Esophagus squamous epithelium (tissue), 5 donors: ENCODE measurements around the gene MMP14. TPM values are rescaled to one million over a fixed set of nuclear protein-coding genes. Genes with fewer than 3 reads are reported as not detected.
A peak's percentile ranks its signal among the peaks of the same experiment; 100 is the strongest.
"Not testable (repeated sequence)": the region's sequence is repeated elsewhere in the genome, so short reads cannot be mapped to it uniquely, and the experiment has no call there.

Experiments used
- DNase-seq: peaks from one replicate; lab custom pipeline; 2025; lab: John Stamatoyannopoulos, UW
- H3K27ac ChIP-seq, 4 donors: fragments of 200-600 bp; sonication (generic); one replicate each; pipeline ENCODE4 v1.5.1; 2016 to 2019; ENCODE audit warnings: mild to moderate bottlenecking in 1 of 4
- H3K27me3 ChIP-seq, 4 donors: fragments of 200-600 bp; sonication (generic); 1 replicate in 3 of 4; 2 replicates in 1 of 4; pipeline versions ENCODE4 v1.5.1 to v1.6.0; 2017 to 2021; ENCODE audit warnings: antibody characterized with exemption in 1 of 4
- H3K36me3 ChIP-seq, 3 donors: fragments of 200-600 bp; sonication (generic); one replicate each; pipeline ENCODE4 v1.5.1; 2016 to 2019
- H3K4me1 ChIP-seq, 3 donors: fragments of 200-600 bp; sonication (generic); one replicate each; pipeline ENCODE4 v1.5.1; 2017 to 2019
- H3K4me3 ChIP-seq, 4 donors: fragments of 200-600 bp; sonication (generic); 1 replicate in 3 of 4; 2 replicates in 1 of 4; pipeline ENCODE4 v1.5.1; 2016 to 2019; ENCODE audit warnings: mild to moderate bottlenecking in 2 of 4, moderate library complexity in 1 of 4
- H3K9me3 ChIP-seq, 3 donors: fragments of 200-600 bp; sonication (generic); one replicate each; pipeline ENCODE4 v1.5.1; 2016 to 2019
- CTCF ChIP-seq, 6 experiments: fragments of 450-650 bp in 4 of 6; fragments of 200-600 bp in 2 of 6; sonication (generic) in 2 of 6; IDR thresholded peaks; one replicate each; pipeline ENCODE4 v1.5.1; 2016 to 2019; ENCODE audit warnings: antibody characterized with exemption in 6 of 6, mild to moderate bottlenecking in 4 of 6, moderate library complexity in 4 of 6
- POLR2A ChIP-seq, 4 donors: fragments of 450-650 bp; IDR thresholded peaks; one replicate each; pipeline ENCODE4 v1.6.1; 2017; ENCODE audit warnings: antibody characterized with exemption in 4 of 4, mild to moderate bottlenecking in 4 of 4, moderate library complexity in 3 of 4
- WGBS, 2 donors: methylation state at CpG; one replicate each; pipeline ENCODE4 v1.1.5; 2018; 5-methylcytosine and 5-hydroxymethylcytosine counted together
- intact Hi-C: fragments of 100-400 bp; cut with DNase I; formaldehyde crosslinking; loops from one replicate; pipeline ENCODE4 v1.15.0; 2022
- total RNA-seq, 4 donors: library from RNA; depleted of rRNA; stranded (reverse); fragments of >200 nt; gene quantifications; one replicate each; pipeline ENCODE4 v1.1.0, GENCODE V29; 2016
- donor health status: DM: yes; HTN: yes; CAD: no.

MMP14 gene
- 100 to 1,000 TPM in 3 of 4 donors, 10 to 100 TPM in 1; 67.9 to 127 (median 102) TPM for total RNA-seq

- Histone ChIP-seq H3K27me3 (no peaks in the 10 kb centered on the region), H3K4me1 (peaks cover 18 to 51% (median 33%) of the 10 kb centered on the region in 3 donors), H3K27ac (peak within 1 kb of the TSS; percentile 96 to 99 (median 99)), H3K36me3 (peaks cover 0 to 50% (median 5%) of the 10 kb centered on the region in 3 donors), H3K4me3 (peak within 1 kb of the TSS; percentile 83 to 92 (median 88)), H3K9me3 (no peaks in the 10 kb centered on the region)
- WGBS, 2 donors = 5 to 11% methylated on average over 24 to 37 of the region's 46 CpGs
- intact Hi-C loops = loop anchor here (10.0 kb wide), 1 partner anchor 242 kb away; the partner anchor contains the start of gene ABHD4
- DNase-seq = no peak
- TF ChIP-seq POLR2A (IDR thresholded peaks at IDR 0.05) = peak in 3 of 4 donors; percentile 57 to 79 (median 68)
- TF ChIP-seq CTCF (IDR thresholded peaks at IDR 0.05) = peak in 2 of 6 experiments; percentile 26 to 31
These were observed at the start of gene MMP14 for GRCh38 chr14:22836301-22837113. Gene MMP14 (plus strand): TSS chr14:22836585. CDS start chr14:22836818, 233 bp downstream.

GRCh38 chr14:22786685-22787084 is 49.7 kb upstream of the MMP14 start:
- no peaks in the 10 kb centered on the region for H3K27me3 ChIP-seq
- no peaks in the 10 kb centered on the region for H3K9me3 ChIP-seq
- H3K36me3 ChIP-seq = no peaks in the 10 kb centered on the region
- DNase-seq = no peak
- H3K4me1 ChIP-seq = no peaks in the 10 kb centered on the region
- no peak for TF ChIP-seq CTCF (IDR thresholded peaks at IDR 0.05)
- 88 to 94% methylated on average over 4 of the region's 4 CpGs for WGBS, 2 donors
- no peak overlapping the region for H3K4me3 ChIP-seq
- no peak overlapping the region for H3K27ac ChIP-seq
- intact Hi-C loops = no loop called here

DNA sequence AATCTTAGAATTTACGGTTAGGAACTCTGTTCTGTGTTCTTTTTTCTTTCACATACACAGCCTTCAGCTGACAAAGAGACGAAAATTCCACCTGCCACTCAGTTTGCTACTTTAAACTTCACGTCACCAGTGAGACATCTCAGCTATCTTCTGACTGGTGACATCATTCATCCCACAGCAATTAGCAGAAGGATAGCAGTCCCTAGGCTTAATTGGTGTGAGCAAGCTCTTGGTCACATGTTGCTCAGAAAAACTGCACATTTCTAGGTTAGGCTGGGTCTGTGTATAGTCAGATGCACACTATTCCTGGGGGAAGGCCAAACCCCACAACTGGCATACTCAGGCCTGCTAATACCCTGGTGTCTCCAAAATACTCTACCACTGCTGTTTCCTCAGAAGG is 45.1 kb upstream of the MMP14 start:
- intact Hi-C loops = no loop called here
- no peak overlapping the region for H3K27ac ChIP-seq
- no peak for TF ChIP-seq CTCF (IDR thresholded peaks at IDR 0.05)
- no peak for TF ChIP-seq POLR2A (IDR thresholded peaks at IDR 0.05)
- peaks cover 0 to 7% (median 0%) of the 10 kb centered on the region in 4 donors for H3K27me3 ChIP-seq
- no peaks in the 10 kb centered on the region for H3K36me3 ChIP-seq
- no peak overlapping the region for H3K4me3 ChIP-seq
- no peak for DNase-seq
- H3K9me3 ChIP-seq = no peaks in the 10 kb centered on the region
- no peaks in the 10 kb centered on the region for H3K4me1 ChIP-seq
- WGBS, 2 donors = 52 to 61% methylated on average over 3 of the region's 3 CpGs

DNA sequence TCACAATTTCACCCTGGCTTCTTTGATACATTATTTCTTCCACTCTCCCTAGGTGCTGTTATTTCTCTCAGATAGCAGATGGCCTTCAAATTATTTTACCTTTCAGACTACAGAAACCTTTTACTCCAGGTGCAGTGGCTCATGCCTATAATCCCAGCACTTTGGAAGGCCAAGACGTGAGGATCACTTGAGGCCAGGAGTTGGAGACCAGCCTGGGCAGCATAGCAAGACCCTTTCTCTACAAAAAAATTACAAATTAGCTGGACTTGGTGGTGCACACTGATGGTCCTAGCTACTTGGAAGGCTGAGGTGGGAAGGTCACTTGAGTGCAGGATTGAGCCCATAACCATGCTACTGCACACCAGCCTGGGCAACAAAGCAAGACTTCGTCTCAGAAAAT is 44.2 kb upstream of the MMP14 start:
- intact Hi-C loops = no loop called here
- H3K27ac ChIP-seq = no peak overlapping the region

DNA sequence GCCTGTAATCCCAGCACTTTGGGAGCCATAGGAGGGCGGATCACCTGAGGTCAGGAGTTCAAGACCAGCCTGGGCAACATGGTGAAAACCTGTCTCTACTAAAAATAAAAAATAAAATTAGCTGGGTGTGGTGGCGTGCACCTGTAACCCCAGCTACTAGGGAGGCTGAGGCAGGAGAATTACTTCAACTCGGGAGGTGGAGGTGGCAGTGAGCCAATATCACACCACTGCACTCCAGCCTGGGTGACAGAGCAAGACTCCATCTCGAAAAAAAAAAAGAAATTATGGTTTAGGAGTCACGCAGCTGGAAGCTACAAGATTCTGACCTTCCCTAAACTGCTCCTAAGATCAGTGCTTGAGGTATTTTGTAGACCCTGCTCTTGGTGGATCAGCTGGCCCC is 42.8 kb upstream of the MMP14 start:
- intact Hi-C loops, H3K4me1 ChIP-seq, H3K9me3 ChIP-seq, H3K36me3 ChIP-seq, H3K4me3 ChIP-seq, DNase-seq, H3K27ac ChIP-seq: not testable (repeated sequence)
- 63 to 76% methylated on average over 4 of the region's 5 CpGs for WGBS, 2 donors
- peaks cover 0 to 11% (median 0%) of the 10 kb centered on the region in 4 donors for H3K27me3 ChIP-seq

More for the DNA sequence above, 44.2 kb upstream of the MMP14 start:
- Histone ChIP-seq H3K9me3 (no peaks in the 10 kb centered on the region), H3K36me3 (no peaks in the 10 kb centered on the region), H3K27me3 (peaks cover 0 to 11% (median 0%) of the 10 kb centered on the region in 4 donors), H3K4me3 (no peak overlapping the region), H3K4me1 (no peaks in the 10 kb centered on the region)
- TF ChIP-seq CTCF (IDR thresholded peaks at IDR 0.05) = no peak
- TF ChIP-seq POLR2A (IDR thresholded peaks at IDR 0.05) = no peak
- DNase-seq = no peak
- 75 to 100% methylated on average over 1 to 2 of the region's 2 CpGs for WGBS, 2 donors
